ENCODE measurements around the gene RPL10A. TPM values are rescaled to one million over a fixed set of nuclear protein-coding genes. Genes with fewer than 3 reads are reported as not detected.

Gene RPL10A
- total and polyA plus RNA-seq, 2 of the 8 experiments (the other 6 are each of a cell fraction or from before 2014, with no cell fraction given), result 1,893 to 2,948 TPM

- TF ChIP-seq GTF2F1 (IDR thresholded peaks at IDR 0.05; ENCODE audit: borderline replicate concordance, low read depth, low read length) (no peak), CHD7 (IDR thresholded peaks at IDR 0.05; ENCODE audit: insufficient replicate concordance, low read length) (no peak), TBP (IDR thresholded peaks at IDR 0.05; ENCODE audit: low read depth, low read length) (no peak)
These were observed 18.8 kb upstream of the RPL10A start (continued) for GRCh38 chr6:35449287-35449881.

All from H1 (cell line).